ENCODE data around the gene LRCH2. TPM values are rescaled to one million over a fixed set of nuclear protein-coding genes. Genes with fewer than 3 reads are reported as not detected.

Gene LRCH2
- total RNA-seq, 1 experiment from 2014 or later = 6.6 TPM

- Histone ChIP-seq H3K9ac (ENCODE audit: extremely low read depth, insufficient read length, low read length) (no peak overlapping the region), H4K5ac (ENCODE audit: insufficient read length, low read depth, low read length) (no peak overlapping the region), H3K79me1 (ENCODE audit: insufficient read depth, low read depth, low read length, poor library complexity, severe bottlenecking) (no peaks in the 10 kb centered on the region), H3K79me2 (ENCODE audit: insufficient read depth, low read length) (no peaks in the 10 kb centered on the region), H3K4me2 (ENCODE audit: insufficient read depth, insufficient read length, low read length) (no peak overlapping the region), H3K18ac (ENCODE audit: insufficient read length, low read depth, low read length) (no peak overlapping the region), H3K9me3 (ENCODE audit: control insufficient read depth, low read depth, low read length) (no peaks in the 10 kb centered on the region), H2BK120ac (ENCODE audit: low read depth, low read length, poor library complexity, severe bottlenecking) (no peak overlapping the region), H2AK5ac (ENCODE audit: insufficient read length, low read length) (no peak overlapping the region), H4K91ac (ENCODE audit: insufficient read length, low read depth, low read length) (no peak overlapping the region), H3K27ac (ENCODE audit: insufficient read length, low read depth, low read length) (no peak overlapping the region), H2BK20ac (ENCODE audit: low read depth, low read length, poor library complexity, severe bottlenecking) (no peak overlapping the region), H3K14ac (ENCODE audit: insufficient read depth, low read length) (no peak overlapping the region), H2BK12ac (ENCODE audit: insufficient read length, low read depth, low read length) (no peak overlapping the region), H3K23me2 (ENCODE audit: insufficient read length, low read depth, low read length, poor library complexity, severe bottlenecking) (no peaks in the 10 kb centered on the region), H3K4me1 (ENCODE audit: insufficient read depth, low read length) (no peaks in the 10 kb centered on the region), H3K56ac (ENCODE audit: insufficient read length, low read depth, low read length) (no peak overlapping the region), H3T11ph (ENCODE audit: low read length) (no peak overlapping the region), H2AFZ (ENCODE audit: low read length) (no peak overlapping the region), H3K27me3 (ENCODE audit: insufficient read depth, low read length) (no peaks in the 10 kb centered on the region), H2BK15ac (ENCODE audit: low read depth, low read length) (no peak overlapping the region), H2BK5ac (ENCODE audit: insufficient read length, low read length) (no peak overlapping the region), H3K23ac (ENCODE audit: insufficient read length, low read depth, low read length) (no peak overlapping the region), H4K20me1 (ENCODE audit: control insufficient read depth, insufficient read depth, insufficient read length) (no peaks in the 10 kb centered on the region), H4K8ac (replicated peaks; ENCODE audit: insufficient read length, low read depth, low read length) (no peak overlapping the region), H3K4ac (ENCODE audit: low read depth, low read length) (no peak overlapping the region)
- Mint-ChIP-seq H3K27ac (peak overlapping the region in 1 of 3 experiments; percentile 2; a peak in 1 of 7 replicates), H3K27me3 (ENCODE audit: low read depth) (peaks cover under 1% of the 10 kb centered on the region), H3K4me3 (no peak overlapping the region), H3K9me3 (no peaks in the 10 kb centered on the region), H3K4me1 (peaks cover 5 to 13% of the 10 kb centered on the region in 2 experiments), H3K36me3 (ENCODE audit: insufficient read depth in 1 of 3, low read depth in 3 of 3) (no peaks in the 10 kb centered on the region)
- TF ChIP-seq CTCF (conservative IDR thresholded peaks at IDR 0.05) = peak; percentile 73
- DNase-seq = no peak
- no CpG with 5 or more reads among the region's 3 CpGs for WGBS (ENCODE audit: extremely low coverage, insufficient read length, low lambda C conversion rate)
These were observed 34.5 kb upstream of the LRCH2 start for GRCh38 chrX:115268421-115268820.

Measured in H9 (cell line).